DMS114 treated with DMSO at 0.1 percent for 48 hours (cell line): ENCODE measurements around the gene ERC2.

Experiments
- DNase-seq: peaks from one replicate; lab custom pipeline; 2025; ENCODE audit not compliant: unreplicated experiment; lab: John Stamatoyannopoulos, UW

ERC2 gene

DNA sequence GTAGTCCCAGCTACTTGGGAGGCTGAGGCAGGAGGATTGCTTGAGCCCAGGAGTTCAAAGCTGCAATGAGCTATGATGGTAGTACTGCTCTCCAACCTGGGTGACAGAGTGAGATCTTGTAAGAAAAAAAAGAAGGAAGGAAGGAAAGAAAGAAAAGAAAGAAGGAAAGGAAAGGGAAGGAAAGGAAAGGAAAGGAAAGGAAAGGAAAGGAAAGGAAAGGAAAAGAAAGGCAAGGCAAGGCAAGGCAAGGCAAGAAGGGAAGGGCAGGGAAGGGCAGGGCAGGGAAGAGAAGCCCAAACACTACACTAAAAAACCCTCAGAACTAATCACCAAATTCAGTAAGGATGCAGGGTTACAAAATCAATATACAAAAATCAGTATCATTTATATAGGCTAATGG is 341.6 kb downstream of the ERC2 start:
- no peak for DNase-seq

DNA sequence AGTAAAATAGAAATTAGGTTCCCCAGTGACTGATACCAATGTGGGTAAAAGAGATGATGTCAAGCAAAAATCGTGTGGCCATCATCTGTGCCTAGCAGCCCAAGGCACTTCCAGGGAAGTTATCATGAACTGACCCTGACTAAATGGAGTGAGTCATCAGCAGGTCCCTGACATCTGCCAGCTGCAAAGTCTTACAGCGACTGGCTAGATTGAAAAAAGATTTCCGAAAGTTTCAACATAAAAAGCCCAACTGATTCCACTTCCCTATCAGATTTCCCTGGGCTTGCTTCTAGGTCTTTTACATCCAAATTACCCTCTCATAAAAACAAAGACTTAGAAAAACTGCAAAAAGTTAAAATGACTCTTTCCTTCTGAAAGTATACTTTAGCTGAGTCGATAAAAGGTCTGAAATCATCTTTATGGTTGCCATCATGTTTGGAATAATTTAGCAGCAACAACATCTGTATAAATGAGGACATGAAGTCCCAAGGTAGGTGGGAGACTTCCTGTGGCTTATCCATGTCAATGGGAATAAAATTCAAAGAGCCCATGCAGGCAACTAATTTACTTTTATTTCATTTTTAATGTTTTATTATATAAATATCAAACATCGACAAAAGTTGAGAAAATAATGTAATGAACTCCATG is 342.8 kb downstream of the ERC2 start:
- DNase-seq, result no peak

DNA sequence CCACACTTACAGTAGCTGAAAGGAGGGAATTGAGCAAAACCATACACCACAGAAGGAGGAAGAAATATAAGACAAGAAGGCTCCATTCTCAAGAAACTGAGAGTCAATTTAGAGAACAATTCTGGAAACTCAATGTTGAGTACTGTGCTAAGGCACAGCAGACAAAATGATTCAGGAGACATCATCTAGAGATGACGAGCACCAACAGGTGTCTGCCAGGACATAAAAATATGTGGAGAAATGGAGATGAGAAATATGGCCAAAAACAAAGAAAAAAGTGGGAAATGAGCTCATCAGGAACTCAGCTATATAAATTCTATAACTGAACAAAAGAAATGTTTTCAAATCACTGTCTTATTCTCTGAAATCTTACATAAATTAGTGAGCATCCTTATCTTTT is 343.7 kb downstream of the ERC2 start:
- DNase-seq, result no peak

DNA sequence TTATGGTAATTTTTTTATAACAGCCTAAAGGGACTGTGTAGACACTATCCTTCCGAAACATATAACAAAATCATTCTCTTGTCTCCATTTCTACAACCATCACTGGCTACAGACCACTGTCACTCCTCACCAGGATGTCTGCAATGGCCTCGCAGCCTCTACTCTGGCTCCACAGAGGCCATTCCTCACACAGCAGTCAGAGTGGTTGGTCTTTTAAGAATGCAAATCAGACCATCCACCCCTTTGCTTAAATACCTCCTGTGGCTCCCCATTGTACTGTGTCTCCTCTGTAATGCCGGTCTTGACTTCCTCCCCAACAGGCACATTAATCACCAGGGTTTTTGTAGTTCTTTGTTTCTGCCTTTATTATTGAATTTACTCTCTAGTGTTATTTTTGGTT is 344.8 kb downstream of the ERC2 start:
- no peak for DNase-seq

DNA sequence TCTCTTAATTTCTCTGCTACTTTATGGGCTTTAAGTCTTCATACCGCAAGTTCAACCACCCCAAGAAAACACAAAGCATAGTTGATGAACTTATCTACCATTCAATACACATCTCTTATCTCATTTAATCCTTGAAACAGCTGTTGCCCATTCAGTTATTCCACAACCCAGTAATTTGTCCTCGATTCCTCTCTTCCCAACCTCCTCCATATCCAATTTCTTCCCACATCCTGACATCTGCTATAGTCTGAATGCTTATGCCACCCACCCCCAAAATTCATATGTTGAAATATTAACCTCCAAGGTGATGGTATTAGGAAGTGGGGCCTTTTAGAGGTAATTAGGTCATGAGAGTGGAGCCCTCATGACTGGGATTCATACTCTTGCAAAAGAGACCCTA is 345.4 kb downstream of the ERC2 start:
- DNase-seq, result no peak

DNA sequence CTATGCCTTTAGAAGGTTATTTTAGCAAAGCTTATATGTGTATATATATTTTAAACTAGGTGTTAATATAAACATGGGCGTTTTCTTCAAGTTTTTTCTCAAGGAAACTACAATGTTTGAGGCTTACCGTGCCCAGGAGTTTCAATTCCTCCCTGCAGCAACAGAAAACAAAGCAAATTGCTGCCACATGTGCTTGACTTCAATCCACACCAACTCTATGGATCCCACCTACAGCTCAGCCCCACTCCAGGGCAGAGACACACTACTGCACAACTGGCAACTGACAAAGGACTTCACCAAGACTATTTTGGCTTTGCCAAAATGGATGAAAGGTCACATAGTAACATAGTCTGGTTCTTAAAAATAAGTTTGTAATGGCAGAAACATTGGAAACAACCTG is 346.6 kb downstream of the ERC2 start:
- no peak for DNase-seq

DNA sequence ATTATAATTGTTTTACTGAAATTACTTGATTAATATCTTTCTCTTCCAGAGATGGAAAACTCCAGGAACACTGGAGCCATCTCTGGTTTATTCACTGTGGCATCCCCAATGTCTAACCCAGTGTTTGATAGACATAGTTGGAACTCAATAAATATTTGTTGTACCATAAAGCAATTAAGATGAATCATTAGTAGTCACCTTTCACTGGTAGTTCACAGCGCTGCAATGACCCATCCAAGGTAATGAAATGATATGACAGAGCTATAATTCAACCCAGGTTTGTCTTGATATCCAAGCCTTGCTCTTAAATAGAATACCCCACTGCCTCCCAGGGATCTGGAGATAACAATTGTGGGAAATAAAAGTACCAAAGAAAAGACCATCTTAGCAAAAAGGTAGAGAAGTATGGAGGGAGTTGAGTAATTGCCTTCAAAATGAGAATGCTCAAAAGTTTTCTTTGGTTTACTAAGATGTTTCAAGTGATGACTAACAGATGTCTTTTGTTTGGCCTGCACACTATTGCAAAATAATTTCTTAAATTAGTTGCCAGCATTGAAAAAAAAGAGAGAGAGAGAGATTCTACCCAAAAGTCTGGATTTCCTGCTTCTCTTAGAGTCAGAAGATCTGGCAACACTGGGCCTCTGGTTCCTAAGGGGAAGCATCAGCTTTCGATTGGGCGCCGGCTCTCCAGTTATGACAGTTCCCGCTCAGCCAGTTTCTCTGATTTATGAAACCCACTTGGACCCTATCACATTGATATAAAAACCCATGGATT is 348.5 kb downstream of the ERC2 start:
- DNase-seq, result no peak

DNA sequence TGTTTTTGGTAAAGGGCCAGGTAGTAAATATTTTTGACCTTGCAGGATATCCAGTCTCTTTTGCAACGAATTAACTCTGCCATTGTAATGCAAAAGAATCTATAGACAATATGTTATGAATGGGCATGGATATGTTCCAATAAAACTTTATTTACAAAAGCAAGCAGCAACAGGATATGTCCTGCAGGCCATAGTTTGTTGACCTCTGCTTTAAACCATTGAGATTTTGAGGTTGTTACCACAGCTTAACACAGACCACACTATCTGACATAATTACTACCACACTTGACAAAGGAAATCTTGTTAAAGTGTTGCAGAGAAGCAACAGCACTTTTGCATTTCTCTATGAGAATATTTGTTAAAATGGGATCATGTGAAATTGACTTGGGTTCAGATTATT is 349.3 kb downstream of the ERC2 start:
- no peak for DNase-seq

DNA sequence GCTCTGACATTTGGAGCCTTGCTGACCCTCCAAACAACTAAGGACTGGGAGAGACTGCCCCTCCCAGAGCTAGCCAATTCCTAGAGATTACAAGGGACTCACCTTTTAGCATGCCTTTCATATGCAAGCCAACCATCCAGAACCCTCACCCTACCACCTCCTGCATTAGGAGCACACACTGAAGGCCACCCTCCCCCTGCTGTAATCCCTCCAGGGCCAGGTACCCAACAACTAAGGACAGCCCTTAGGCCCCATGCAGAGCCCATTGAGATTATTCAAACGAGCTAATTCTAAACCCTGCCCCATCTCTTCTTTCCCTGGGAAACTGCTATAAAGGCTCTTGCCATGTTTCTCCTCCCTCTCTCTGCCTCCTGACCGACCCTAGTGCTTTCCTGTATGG is 352.6 kb downstream of the ERC2 start:
- no peak for DNase-seq

DNA sequence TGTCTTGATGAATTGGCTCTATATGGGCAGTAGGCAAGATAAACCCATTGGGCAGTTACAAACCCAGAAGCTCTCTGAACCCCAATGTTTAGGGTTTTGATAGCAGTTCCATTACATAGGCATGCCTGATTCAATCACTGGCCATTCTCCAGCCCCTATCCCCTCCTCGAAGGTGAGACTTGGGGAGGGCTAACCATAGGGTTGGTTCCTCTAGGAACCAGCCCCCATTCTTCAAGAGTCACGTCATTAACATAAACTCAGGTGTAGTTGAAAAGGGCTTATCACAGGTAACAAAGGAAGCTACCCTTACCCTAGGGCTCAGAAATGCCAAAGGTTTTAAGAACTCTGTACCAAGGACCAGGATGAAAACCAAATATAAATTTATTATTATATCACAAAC is 353.1 kb downstream of the ERC2 start:
- DNase-seq, result no peak

DNA sequence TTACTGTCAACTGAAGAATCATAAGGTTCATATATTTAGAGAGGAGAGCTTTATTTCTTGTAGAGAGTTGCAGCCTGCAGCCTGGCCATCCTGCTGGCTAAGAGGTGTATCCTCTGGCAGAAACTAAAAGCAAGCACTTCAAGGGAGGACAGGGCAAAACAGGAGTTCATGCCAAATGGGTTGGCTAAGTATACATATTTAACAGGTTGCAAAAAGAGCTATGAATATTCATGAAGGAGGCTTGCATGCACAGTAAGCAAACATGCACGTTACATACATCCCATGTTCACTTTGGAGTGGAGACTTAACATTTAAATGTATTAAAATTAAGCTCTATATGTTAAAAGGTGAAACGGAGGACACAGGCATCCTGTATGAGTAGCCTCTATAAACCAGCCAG is 354.4 kb downstream of the ERC2 start:
- DNase-seq, result no peak

DNA sequence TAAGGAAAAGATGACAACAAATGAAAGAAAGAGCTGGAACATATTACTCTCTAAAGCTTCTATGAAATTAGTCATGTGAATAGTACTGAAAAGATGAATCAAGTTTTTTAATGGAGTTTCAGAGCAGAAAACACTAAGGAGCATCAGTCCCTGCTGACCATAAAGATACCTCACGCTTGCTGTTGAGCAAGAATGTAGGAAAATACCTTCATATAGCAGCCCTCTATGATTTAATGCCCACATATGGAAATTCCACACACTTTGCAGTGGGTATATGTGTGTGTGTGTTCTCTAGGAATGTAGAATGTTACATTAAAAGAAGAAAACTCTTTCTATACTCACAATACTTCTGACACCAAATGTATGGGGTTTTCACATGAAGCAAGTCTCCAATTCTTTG is 355.0 kb downstream of the ERC2 start:
- no peak for DNase-seq

DNA sequence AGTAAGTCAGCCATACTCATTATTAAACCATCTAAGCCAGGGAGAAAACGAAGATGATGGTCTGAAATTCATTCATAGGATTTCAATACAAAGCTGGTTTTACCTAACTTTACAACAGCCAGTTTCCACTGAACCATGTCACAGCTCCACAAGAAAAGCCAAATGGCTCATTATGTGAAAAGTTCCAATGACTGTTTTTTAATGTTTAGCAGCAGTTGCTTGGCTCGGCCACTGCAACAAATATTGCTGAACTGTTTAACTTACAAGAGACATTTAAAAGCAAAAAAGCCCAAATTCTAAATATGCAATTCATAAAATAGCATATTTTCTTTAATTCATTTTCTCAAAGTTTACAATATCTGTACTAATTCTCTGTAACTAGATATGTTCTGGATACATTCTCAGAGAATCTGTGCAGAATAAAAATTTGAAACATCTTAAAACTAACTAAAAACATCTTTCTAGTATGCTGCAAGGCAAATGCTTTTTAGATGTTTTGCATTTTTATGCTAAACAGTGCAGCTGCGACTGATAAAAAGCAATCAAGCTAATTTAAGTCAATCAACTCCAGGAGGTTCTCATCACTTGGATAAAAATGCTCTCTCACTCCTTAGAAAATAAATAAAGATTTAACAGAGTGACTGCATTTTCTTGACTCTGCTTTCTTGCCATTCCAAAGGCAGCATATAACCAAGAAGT is 356.5 kb downstream of the ERC2 start:
- peak; percentile 6 for DNase-seq

DNA sequence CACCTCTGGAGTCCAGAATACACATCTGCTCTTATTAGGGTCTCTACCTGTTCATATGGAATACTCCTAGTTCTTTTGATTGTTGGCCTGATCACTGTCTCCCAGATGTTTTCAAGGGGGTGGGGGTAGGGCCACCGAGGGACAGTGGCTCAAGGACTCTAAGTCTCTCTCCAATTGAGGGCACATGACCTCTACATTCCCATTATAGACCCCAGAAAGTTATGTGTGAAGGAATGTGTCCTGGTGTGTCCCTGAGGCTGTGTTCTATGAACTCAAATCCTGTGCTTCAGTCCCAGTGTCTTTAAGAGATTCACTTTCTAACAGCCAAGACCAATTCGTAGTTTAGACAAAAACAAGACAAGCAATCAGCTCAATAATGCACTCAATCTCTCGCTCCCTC is 357.4 kb downstream of the ERC2 start:
- no peak for DNase-seq

DNA sequence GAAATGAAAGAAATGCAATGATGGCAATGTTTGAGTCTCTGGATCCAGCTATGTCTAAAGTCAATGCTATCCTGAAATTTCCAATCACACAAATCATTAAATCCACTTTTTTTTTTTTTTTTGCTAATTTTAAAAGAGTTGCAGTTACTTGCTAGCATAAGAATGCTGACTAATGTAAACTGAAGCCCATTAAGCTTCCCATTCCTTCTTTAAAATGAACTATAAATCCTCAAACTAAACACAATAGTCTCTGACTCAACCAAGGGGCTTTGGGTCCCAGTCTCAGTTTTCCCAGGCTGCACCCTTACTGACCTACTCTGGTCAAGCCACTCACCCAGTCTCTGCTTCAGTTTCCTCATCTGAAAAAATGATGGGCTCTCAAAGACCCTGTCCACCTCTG is 361.1 kb downstream of the ERC2 start:
- no peak for DNase-seq

DNA sequence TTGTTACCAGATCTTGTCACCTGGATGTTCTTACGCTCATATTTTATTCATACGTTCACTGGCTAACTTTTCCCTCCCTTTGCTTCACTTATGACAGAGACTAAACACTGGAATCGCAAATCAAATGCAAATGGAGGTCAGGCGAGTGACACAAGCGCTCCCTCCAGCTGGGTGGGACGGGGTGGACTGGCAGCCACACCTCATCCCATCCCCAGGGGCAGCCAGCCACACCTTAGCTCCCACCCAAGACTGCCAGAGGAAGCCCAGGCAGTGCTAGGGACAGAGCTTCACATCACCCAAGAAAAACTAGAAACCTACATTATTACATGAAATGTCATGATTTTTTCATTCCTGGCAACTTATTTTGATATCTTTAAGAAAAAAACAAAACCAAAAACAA is 366.2 kb downstream of the ERC2 start:
- DNase-seq, result no peak

DNA sequence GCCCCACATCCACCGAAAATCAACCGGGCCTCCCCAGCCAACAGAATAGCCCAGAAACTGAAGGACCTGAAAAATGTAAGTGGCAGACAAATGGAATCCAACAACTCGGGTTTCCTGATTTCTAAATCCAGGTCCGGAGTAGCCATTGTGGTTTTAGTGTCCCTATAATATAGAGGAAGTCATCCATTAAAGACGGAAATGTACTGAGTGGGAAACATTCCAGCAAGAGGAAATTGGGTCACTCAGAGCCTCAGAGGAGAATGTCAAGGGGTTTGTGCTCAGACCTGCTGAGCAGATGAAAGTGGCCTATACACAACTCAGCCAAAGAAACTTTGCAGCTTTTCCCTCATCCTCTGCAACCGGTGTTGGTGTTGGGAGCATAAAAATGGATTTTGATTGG is 366.7 kb downstream of the ERC2 start:
- DNase-seq, result no peak

DNA sequence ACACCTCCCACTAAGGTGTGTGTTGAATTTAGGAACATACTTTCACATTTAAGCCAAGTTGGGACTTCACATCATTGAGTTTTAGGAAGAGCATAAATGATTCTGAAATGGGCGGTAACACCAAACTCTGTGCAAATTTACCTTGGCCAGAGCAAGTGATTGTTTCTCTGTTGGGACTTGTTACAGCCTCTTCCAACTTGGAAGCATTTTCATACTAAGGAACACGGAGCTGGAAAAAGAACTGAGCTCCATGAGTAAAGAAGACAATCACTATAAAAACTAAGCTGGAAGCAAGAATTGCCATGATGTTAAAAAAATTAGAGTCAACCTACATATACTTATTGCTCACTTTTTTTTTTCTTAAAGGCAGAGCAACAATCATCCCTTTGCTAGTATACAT is 371.3 kb downstream of the ERC2 start:
- DNase-seq, result no peak

DNA sequence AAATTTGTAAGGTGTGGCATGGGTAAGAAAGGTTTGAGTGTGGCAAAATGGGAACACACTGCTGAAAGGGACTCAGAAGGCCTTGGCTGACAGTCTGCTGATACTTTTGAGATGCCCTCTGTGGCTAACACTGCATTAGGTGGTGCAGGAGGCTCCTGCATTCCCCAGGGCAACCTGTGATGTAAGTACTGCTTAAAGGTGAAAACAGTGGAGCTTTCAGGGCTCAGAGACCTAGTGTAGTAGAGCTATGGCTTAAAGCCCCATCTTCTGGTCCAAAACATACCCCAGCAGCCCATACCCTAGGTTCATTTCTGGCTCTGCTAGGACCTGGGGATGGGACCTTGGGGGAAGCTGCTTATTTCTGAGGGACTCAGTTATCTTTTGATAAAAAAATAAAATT is 374.1 kb downstream of the ERC2 start:
- DNase-seq, result no peak

DNA sequence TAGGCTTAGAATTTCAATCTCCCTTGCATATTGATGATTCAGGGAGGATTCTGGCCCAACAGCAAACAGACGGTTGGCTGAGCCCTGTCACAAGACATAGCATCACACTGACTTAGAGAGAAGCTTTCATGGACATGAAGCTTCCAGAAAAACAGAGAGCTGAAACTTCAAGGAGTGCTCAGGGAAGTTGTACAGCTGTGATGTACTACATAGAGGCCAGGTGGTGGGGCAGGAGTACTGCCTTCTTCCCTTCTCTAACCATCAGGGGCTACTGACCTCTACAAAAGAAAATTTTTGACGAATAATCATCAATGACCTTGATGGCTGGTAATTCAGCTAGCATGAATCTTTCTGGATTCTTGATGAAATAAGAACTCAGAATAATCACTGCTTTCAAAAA is 378.5 kb downstream of the ERC2 start:
- no peak for DNase-seq

DNA sequence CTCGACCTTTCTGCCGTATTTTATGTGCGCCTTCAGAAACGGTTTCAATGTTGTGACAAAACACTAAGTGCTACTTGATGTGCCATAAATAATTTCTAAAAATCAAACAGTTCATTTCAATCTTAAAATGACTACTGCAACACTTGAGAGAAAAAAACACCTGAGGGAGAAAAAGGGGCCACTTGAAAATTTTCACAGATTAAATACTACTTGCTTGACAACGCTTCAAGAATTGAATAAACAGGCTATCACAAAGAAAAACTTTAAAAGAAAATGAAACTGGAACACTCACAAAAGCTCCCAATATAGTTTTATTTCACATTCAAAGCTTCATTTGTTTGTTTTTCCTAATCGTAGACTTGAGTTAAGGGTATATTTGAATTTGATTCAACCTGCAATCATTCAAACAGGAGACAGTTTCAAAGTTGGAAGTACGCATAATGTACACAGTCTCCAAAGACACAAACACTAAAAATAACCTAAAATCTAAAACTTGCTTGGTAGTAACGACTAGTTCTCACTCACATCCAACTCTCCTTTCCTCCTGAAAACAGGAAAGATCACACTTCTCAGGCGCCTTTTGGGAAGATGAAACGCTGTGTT is 380.7 kb downstream of the ERC2 start:
- DNase-seq, result no peak

DNA sequence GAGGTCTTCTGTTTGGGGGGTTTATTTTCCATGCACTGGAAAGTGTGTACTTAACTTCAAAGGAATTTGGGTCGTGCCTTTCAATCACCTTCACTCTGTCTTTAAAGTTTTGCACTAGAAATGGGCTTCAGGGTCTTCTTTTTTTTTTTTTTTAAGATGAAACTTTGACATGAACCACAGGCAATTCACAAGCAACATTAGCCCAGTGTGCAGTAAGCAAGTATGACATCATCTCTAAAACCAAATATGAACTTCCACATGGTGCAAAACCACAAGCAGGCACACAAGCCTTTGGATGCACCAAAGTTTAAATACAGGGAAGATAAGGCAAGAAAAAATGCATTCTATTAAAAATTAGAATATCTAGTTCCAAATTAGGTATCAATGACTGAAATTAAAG is 381.9 kb downstream of the ERC2 start:
- no peak for DNase-seq
